Measurements from ENCODE around the gene LRRC3B.

LRRC3B gene

DNA sequence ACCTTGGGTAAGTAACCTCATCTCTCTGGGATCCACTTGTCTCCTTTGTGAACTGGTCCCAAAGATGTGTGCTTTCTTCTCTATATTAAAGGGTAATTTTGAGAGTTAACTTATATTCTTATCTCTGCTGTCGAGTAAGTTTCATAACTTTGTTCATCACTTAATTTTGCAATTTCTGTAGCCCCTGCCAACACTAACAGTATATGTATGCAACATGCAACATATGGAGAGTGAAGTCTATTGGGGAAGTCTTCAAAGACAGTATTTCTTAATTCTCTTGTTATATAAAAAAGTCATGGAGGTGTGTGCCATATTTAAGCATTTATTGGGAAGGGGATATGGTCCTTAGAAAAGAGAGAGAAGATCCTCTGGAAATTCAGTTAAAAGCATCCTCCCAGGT lies 85.9 kb downstream of the LRRC3B start:
- no peak for DNase-seq (ENCODE audit: low read depth in 2 of 2)

DNA sequence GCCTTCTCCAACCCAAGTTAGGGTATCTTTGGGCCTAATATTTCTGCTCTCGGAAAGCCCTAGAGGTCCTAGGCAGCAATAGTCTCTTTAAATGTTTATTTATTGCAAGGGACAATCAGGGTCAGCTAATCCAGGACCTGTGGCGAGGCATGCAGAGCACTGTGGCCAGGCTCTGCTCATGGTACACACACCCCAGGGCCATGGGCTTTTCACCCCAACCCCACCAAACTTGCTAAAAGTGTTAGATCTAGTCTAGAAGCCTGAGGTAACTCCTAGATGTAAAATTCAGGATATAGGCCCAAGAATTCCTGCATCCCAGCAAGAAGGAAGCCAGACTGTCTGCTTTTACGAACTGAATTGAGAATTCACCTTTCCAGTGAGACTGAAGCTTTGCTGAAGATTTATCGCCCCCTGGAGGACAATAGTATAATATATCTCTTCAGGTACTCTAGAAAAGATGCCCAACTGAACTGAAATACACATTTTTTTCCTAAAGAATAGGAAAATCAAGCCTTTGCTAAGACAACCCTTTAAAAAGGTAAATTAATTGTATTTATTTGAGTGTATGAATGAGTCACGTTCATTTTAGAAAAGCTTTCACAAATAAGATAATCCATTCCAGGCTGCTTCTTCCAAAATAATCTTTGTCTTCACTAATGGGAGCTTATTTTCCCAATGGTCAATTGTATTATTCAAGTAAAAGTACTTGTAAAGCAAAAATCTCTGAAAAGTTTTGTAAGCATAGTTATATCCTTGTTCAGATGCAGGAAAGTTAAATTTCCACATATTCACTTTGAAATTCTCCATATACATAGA lies 89.8 kb downstream of the LRRC3B start:
- no peak for DNase-seq (ENCODE audit: low read depth in 2 of 2)

GRCh38 chr3:26713091-26713490 lies 90.5 kb downstream of the LRRC3B start:
- no peak for DNase-seq (ENCODE audit: low read depth in 2 of 2)

DNA sequence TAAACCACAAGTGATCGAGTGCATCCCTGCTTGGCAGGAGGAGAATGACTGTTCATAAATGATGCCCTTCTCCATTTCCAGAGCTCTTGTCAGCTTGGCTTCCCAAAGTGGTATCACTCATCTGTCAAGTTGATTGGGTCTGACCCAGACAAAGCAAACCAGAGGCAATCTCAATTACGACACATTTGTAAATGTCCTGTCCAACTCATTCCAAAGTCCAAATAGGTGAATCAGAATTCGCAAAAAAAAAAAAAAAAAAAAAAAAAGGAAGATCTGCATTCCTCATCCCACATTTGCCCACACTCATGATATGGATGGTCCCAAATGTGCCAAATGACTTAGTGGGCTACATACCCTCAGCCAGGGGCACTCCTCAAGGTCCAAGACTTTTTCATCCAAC lies 91.9 kb downstream of the LRRC3B start:
- DNase-seq (ENCODE audit: low read depth in 2 of 2): no peak

DNA sequence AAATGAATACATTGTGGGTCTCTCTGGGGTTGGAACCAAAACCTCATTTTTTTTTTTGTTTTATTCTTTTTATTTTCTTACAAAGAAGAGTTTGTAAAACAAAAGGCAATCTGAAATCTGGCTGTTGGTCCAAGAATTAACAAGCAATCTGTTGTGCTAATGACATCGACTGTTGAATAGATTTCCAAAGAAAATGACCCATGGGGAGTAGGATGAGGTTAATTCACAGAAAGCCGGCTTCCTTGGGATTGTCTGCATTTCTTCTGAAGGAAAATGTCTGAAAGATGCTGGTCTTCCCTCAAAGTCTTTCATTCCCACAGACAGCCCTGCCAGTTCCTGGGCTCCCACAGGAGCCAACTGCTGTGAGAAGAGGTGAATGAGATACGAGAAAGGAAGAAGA lies 92.9 kb downstream of the LRRC3B start:
- no peak for DNase-seq (ENCODE audit: low read depth in 2 of 2)

DNA sequence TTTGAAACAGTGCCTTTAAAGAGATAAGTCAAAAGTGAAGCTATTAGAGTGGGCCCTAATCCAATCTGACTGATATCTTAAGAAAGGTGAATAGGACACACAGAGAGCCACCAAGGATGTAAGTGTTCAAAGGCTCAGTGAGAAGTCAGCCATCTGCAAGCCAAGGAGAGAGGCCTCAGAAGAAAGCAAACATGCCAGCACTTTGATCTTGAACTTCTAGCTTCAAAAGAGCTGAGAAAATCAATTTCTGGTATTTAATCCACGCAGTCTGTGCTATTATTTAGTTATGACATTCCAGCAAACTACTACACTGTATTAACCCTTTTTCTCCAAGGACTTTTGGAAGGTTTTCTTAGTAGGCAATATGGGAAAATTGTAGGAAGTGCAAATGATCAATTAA lies 95.7 kb downstream of the LRRC3B start:
- no peak for DNase-seq (ENCODE audit: low read depth in 2 of 2)

DNA sequence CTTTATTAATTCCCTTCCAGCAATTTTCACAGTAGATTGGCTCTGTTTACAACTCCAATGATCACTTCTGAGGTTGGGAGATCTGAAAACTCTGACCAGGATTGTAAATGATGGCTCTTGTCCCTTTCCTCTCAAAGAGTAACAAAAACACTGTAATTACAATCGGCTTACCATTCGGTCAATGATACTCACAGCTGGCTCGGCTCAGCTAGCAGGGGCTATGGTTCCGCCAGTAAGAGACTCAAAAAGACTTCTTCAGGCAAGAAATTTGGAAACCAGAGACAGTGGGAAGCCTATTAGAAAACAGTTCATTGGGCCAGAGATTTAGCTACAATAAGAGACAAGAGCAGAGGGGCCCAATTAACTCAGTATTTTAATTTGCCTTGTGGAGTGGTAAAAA lies 96.6 kb downstream of the LRRC3B start:
- DNase-seq (ENCODE audit: low read depth in 2 of 2): no peak

GRCh38 chr3:26721047-26721446 lies 98.5 kb downstream of the LRRC3B start:
- DNase-seq (ENCODE audit: low read depth in 2 of 2): no peak

DNA sequence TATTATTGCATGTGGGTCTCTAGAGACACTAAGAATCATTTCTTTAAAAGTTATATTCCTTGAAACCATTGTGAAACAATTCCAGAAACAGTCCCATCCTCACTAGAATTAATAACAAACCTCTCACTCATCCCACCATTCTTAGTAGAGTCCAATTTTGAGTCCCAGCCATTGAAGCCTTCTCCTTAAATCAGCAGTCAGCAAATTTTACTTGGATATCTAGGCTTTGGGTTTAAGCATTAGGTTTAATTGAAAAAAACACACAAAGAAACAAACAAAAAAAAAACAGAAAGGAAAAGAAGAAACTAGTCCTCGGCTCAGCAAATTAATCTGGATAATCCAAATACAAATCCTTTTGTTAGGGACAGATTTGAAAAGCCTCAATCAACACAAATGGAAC lies 109.3 kb downstream of the LRRC3B start:
- DNase-seq (ENCODE audit: low read depth in 2 of 2): no peak

- no peak for DNase-seq (ENCODE audit: low read depth in 2 of 2)
Observed at GRCh38 chr3:26750263-26750662, 127.7 kb downstream of the LRRC3B start.

DNA sequence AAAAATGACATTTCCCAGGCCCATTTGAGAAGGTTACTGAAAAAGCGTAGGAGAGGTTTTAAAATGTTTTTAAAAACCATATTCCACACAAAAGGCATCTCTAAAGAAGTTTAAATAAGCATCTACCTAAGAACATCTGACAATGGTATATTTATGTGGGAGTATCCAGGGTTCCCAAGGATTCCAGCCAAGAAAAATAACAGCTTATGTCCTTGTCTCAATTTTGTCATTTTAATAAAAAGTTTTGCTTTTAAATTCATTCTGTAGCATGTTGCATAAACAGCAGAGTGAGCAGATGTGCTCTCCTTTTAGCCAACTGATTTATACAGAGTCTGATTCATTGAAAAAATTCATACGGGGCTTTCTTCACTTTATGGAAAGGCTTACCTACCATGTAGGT lies 129.9 kb downstream of the LRRC3B start:
- DNase-seq (ENCODE audit: low read depth in 2 of 2): no peak

DNA sequence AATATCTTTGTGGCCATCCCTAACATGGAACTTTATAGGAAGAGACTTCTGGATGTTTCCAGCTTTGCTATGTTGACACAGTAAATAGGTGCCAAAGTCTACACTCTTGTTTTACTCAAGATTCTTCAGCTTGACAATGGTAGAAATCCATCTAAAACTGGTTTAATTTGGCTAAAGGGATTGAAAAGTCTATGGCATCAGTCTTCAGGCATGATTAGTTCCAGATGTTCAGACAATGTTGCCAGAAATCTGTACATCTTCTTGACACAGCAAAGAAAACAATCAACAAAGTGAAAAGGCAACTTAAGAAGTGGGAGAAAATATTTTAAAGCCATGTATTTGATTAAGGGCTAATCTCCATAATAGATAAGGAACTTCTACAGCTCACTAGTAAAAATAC lies 130.5 kb downstream of the LRRC3B start:
- DNase-seq (ENCODE audit: low read depth in 2 of 2): no peak

DNA sequence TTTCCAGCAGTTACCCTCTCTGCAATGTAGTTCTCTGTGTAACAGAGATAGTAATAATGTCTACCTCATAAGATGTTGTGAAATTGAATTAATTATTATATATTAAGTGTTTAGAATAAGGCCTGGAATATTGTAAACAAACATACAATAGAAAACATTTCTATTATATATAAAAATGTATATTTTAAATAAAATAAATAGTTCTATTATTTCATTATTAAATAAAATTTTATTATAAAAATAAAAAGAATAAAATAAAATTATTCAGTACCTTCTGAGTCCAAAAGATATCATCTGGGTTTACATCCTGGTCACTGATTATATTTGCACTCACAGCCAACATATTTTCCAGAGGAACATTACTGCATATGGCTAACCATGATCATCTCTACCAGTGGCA lies 135.4 kb downstream of the LRRC3B start:
- DNase-seq (ENCODE audit: low read depth in 2 of 2): no peak
